Karpas-422 (cell line): Measurements from ENCODE around the gene EYS. TPM values are rescaled to one million over a fixed set of nuclear protein-coding genes. Genes with fewer than 3 reads are reported as not detected.
"Not testable (repeated sequence)": the region's sequence is repeated elsewhere in the genome, so short reads cannot be mapped to it uniquely, and the experiment has no call there.

Experiments used
- DNase-seq: peaks from one replicate; pipeline ENCODE4 v3.0.0-alpha.2; 2015
- H2AFZ ChIP-seq: fragments of 200-600 bp; sonication (generic); 2 replicates; pipeline ENCODE4 v1.6.1; 2014; ENCODE audit warnings: antibody characterized with exemption, low read length, mixed read lengths
- H3K27ac ChIP-seq: fragments of 200-600 bp; sonication (generic); 2 replicates; pipeline ENCODE4 v1.5.1; 2014; ENCODE audit warnings: mild to moderate bottlenecking, low read length, moderate library complexity
- H3K27me3 ChIP-seq: fragments of 200-600 bp; sonication (generic); 2 replicates; pipeline ENCODE4 v1.6.1; 2014; ENCODE audit warnings: low read length, mixed read lengths
- H3K36me3 ChIP-seq: fragments of 200-600 bp; sonication (generic); 2 replicates; pipeline ENCODE4 v1.6.1; 2014; ENCODE audit warnings: low read length, mixed read lengths; ENCODE audit not compliant: insufficient read depth
- H3K4me1 ChIP-seq: fragments of 200-600 bp; sonication (generic); 2 replicates; pipeline ENCODE4 v1.6.1; 2014; ENCODE audit warnings: mild to moderate bottlenecking, low read length, mixed read lengths
- H3K4me2 ChIP-seq: fragments of 200-600 bp; sonication (generic); 2 replicates; pipeline ENCODE4 v1.6.1; 2014; ENCODE audit warnings: low read length, low read depth, mild to moderate bottlenecking; ENCODE audit not compliant: poor library complexity, severe bottlenecking
- H3K4me3 ChIP-seq: fragments of 200-600 bp; sonication (generic); 2 replicates; pipeline ENCODE4 v1.5.1; 2014; ENCODE audit warnings: mild to moderate bottlenecking, antibody characterized with exemption, low read length, mixed read lengths
- H3K79me2 ChIP-seq: fragments of 200-600 bp; sonication (generic); 2 replicates; pipeline ENCODE4 v1.6.1; 2014; ENCODE audit warnings: mild to moderate bottlenecking, low read length, mixed read lengths
- H3K9ac ChIP-seq: fragments of 200-600 bp; sonication (generic); 2 replicates; pipeline ENCODE4 v1.6.0; 2014; ENCODE audit warnings: low read length
- H3K9me2 ChIP-seq: fragments of 200-600 bp; sonication (generic), shearing (Covaris generic); replicated peaks from 2 replicates; pipeline ENCODE4 v1.6.0; 2014; ENCODE audit warnings: mild to moderate bottlenecking, low read length, moderate library complexity; ENCODE audit not compliant: insufficient read depth
- H3K9me3 ChIP-seq: fragments of 300-700, 200-600 bp; sonication (generic); 2 replicates; pipeline ENCODE4 v1.6.1; 2014; ENCODE audit warnings: low read length, mixed read lengths
- H4K20me1 ChIP-seq: fragments of 200-600 bp; sonication (generic); 2 replicates; pipeline ENCODE4 v1.6.1; 2014; ENCODE audit warnings: mild to moderate bottlenecking, antibody characterized with exemption, low read length, low read depth; ENCODE audit not compliant: insufficient read depth
- total RNA-seq: library from RNA; depleted of rRNA; stranded (reverse); fragments of >200 nt; shearing (Covaris generic); gene quantifications from 2 replicates; pipeline ENCODE4 v1.2.3, GENCODE V29; 2014; ENCODE audit warnings: low replicate concordance

The EYS gene
- total RNA-seq, 1 experiment from 2014 or later = not detected

- Histone ChIP-seq H3K9ac (no peak overlapping the region), H3K4me1 (no peaks in the 10 kb centered on the region), H3K79me2 (no peaks in the 10 kb centered on the region), H4K20me1 (no peaks in the 10 kb centered on the region), H3K9me2 (no peaks in the 10 kb centered on the region), H3K27me3 (no peaks in the 10 kb centered on the region), H3K27ac (no peak overlapping the region), H3K9me3 (no peaks in the 10 kb centered on the region), H3K36me3 (no peaks in the 10 kb centered on the region), H3K4me2 (no peak overlapping the region), H2AFZ (no peak overlapping the region), H3K4me3 (no peak overlapping the region)
- no peak for DNase-seq
These were observed 1794.1 kb downstream of the EYS start for GRCh38 chr6:63912887-63913286.

GRCh38 chr6:63910863-63911551 is 1796.0 kb downstream of the EYS start:
- Histone ChIP-seq H3K27ac (no peak overlapping the region), H2AFZ (no peak overlapping the region), H3K36me3 (no peaks in the 10 kb centered on the region), H3K79me2 (no peaks in the 10 kb centered on the region), H3K9ac (no peak overlapping the region), H3K9me2 (no peaks in the 10 kb centered on the region), H3K4me2 (no peak overlapping the region), H4K20me1 (no peaks in the 10 kb centered on the region), H3K4me3 (no peak overlapping the region), H3K9me3 (no peaks in the 10 kb centered on the region), H3K4me1 (no peaks in the 10 kb centered on the region), H3K27me3 (no peaks in the 10 kb centered on the region)
- DNase-seq = no peak

- Histone ChIP-seq H2AFZ (no peak overlapping the region), H3K4me1 (no peaks in the 10 kb centered on the region), H3K27ac (no peak overlapping the region), H3K4me2 (no peak overlapping the region), H3K4me3 (no peak overlapping the region), H3K9me2 (no peaks in the 10 kb centered on the region), H3K36me3 (no peaks in the 10 kb centered on the region), H3K27me3 (no peaks in the 10 kb centered on the region), H3K9ac (no peak overlapping the region), H3K79me2 (no peaks in the 10 kb centered on the region), H3K9me3 (no peaks in the 10 kb centered on the region), H4K20me1 (no peaks in the 10 kb centered on the region)
- no peak for DNase-seq
These were observed 1802.3 kb downstream of the EYS start for GRCh38 chr6:63904650-63905248.

GRCh38 chr6:63899550-63899949 is 1807.5 kb downstream of the EYS start:
- Histone ChIP-seq H3K9me3 (no peaks in the 10 kb centered on the region), H4K20me1 (no peaks in the 10 kb centered on the region), H3K27me3 (0 out of 2 replicates have a peak, but pooled peaks cover 2% of the 10 kb centered on the region), H3K9me2 (no peaks in the 10 kb centered on the region), H3K9ac (no peak overlapping the region), H2AFZ (no peak overlapping the region), H3K4me1 (no peaks in the 10 kb centered on the region), H3K79me2 (no peaks in the 10 kb centered on the region), H3K36me3 (no peaks in the 10 kb centered on the region), H3K4me2 (no peak overlapping the region), H3K27ac (no peak overlapping the region), H3K4me3 (no peak overlapping the region)
- DNase-seq = no peak

GRCh38 chr6:63897952-63898351 is 1809.1 kb downstream of the EYS start:
- no peaks in the 10 kb centered on the region for H3K9me2 ChIP-seq

GRCh38 chr6:63897459-63897858 is 1809.6 kb downstream of the EYS start:
- H3K79me2 ChIP-seq = no peaks in the 10 kb centered on the region
- H3K9me2 ChIP-seq = no peaks in the 10 kb centered on the region

More at GRCh38 chr6:63897952-63898351, 1809.1 kb downstream of the EYS start:
- no peak overlapping the region for H3K9ac ChIP-seq
- no peak overlapping the region for H3K4me2 ChIP-seq
- no peaks in the 10 kb centered on the region for H4K20me1 ChIP-seq
- no peaks in the 10 kb centered on the region for H3K79me2 ChIP-seq
- H3K36me3 ChIP-seq = no peaks in the 10 kb centered on the region
- H3K9me3 ChIP-seq = no peaks in the 10 kb centered on the region
- no peaks in the 10 kb centered on the region for H3K4me1 ChIP-seq
- no peak overlapping the region for H3K4me3 ChIP-seq
- H2AFZ ChIP-seq = no peak overlapping the region
- H3K27ac ChIP-seq = no peak overlapping the region
- 0 out of 2 replicates have a peak, but pooled peaks cover 2% of the 10 kb centered on the region for H3K27me3 ChIP-seq
- DNase-seq = no peak

GRCh38 chr6:63888416-63888815 is 1818.6 kb downstream of the EYS start:
- H3K36me3 ChIP-seq = no peaks in the 10 kb centered on the region
- no peak overlapping the region for H2AFZ ChIP-seq
- H3K27me3 ChIP-seq = no peaks in the 10 kb centered on the region
- no peaks in the 10 kb centered on the region for H4K20me1 ChIP-seq
- no peaks in the 10 kb centered on the region for H3K79me2 ChIP-seq
- no peak overlapping the region for H3K4me2 ChIP-seq
- no peaks in the 10 kb centered on the region for H3K9me2 ChIP-seq
- no peak overlapping the region for H3K4me3 ChIP-seq
- H3K9me3 ChIP-seq = no peaks in the 10 kb centered on the region
- H3K27ac ChIP-seq = no peak overlapping the region
- H3K9ac ChIP-seq = no peak overlapping the region
- DNase-seq = no peak
- H3K4me1 ChIP-seq = peaks cover 4% of the 10 kb centered on the region

More at GRCh38 chr6:63897459-63897858, 1809.6 kb downstream of the EYS start:
- H3K9ac ChIP-seq = no peak overlapping the region
- no peaks in the 10 kb centered on the region for H4K20me1 ChIP-seq
- no peaks in the 10 kb centered on the region for H3K36me3 ChIP-seq
- H2AFZ ChIP-seq = no peak overlapping the region
- no peak overlapping the region for H3K4me2 ChIP-seq
- H3K27me3 ChIP-seq = 0 out of 2 replicates have a peak, but pooled peaks cover 2% of the 10 kb centered on the region
- H3K4me1 ChIP-seq = no peaks in the 10 kb centered on the region
- no peaks in the 10 kb centered on the region for H3K9me3 ChIP-seq
- no peak overlapping the region for H3K4me3 ChIP-seq
- DNase-seq = no peak
- H3K27ac ChIP-seq = no peak overlapping the region

GRCh38 chr6:63887804-63888203 is 1819.2 kb downstream of the EYS start:
- not testable (repeated sequence) for H3K79me2 ChIP-seq, H3K4me3 ChIP-seq, H3K27ac ChIP-seq, H3K27me3 ChIP-seq, H4K20me1 ChIP-seq, H3K36me3 ChIP-seq, H3K9ac ChIP-seq, H3K9me3 ChIP-seq, H3K4me1 ChIP-seq, H3K9me2 ChIP-seq, H3K4me2 ChIP-seq, H2AFZ ChIP-seq, DNase-seq
